Measurements from ENCODE around the gene CSRP3.

GRCh38 chr11:19185036-19185435, 16.7 kb downstream of the CSRP3 start:
- no peak for TF ChIP-seq EZH2 (IDR thresholded peaks at IDR 0.05; ENCODE audit: low read depth, unreplicated experiment)
- TF ChIP-seq, protein P1, sequence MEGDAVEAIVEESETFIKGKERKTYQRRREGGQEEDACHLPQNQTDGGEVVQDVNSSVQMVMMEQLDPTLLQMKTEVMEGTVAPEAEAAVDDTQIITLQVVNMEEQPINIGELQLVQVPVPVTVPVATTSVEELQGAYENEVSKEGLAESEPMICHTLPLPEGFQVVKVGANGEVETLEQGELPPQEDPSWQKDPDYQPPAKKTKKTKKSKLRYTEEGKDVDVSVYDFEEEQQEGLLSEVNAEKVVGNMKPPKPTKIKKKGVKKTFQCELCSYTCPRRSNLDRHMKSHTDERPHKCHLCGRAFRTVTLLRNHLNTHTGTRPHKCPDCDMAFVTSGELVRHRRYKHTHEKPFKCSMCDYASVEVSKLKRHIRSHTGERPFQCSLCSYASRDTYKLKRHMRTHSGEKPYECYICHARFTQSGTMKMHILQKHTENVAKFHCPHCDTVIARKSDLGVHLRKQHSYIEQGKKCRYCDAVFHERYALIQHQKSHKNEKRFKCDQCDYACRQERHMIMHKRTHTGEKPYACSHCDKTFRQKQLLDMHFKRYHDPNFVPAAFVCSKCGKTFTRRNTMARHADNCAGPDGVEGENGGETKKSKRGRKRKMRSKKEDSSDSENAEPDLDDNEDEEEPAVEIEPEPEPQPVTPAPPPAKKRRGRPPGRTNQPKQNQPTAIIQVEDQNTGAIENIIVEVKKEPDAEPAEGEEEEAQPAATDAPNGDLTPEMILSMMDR (conservative IDR thresholded peaks at IDR 0.05; ENCODE audit: low read depth in 2 of 2), result no peak
- TF ChIP-seq, protein P2, sequence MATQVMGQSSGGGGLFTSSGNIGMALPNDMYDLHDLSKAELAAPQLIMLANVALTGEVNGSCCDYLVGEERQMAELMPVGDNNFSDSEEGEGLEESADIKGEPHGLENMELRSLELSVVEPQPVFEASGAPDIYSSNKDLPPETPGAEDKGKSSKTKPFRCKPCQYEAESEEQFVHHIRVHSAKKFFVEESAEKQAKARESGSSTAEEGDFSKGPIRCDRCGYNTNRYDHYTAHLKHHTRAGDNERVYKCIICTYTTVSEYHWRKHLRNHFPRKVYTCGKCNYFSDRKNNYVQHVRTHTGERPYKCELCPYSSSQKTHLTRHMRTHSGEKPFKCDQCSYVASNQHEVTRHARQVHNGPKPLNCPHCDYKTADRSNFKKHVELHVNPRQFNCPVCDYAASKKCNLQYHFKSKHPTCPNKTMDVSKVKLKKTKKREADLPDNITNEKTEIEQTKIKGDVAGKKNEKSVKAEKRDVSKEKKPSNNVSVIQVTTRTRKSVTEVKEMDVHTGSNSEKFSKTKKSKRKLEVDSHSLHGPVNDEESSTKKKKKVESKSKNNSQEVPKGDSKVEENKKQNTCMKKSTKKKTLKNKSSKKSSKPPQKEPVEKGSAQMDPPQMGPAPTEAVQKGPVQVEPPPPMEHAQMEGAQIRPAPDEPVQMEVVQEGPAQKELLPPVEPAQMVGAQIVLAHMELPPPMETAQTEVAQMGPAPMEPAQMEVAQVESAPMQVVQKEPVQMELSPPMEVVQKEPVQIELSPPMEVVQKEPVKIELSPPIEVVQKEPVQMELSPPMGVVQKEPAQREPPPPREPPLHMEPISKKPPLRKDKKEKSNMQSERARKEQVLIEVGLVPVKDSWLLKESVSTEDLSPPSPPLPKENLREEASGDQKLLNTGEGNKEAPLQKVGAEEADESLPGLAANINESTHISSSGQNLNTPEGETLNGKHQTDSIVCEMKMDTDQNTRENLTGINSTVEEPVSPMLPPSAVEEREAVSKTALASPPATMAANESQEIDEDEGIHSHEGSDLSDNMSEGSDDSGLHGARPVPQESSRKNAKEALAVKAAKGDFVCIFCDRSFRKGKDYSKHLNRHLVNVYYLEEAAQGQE (IDR thresholded peaks at IDR 0.05; ENCODE audit: unreplicated experiment), result no peak
- no peak for TF ChIP-seq POLR2AphosphoS5 (IDR thresholded peaks at IDR 0.05; ENCODE audit: low read depth)
- no peak for TF ChIP-seq EZH2phosphoT487 (IDR thresholded peaks at IDR 0.05; ENCODE audit: unreplicated experiment)
- TF ChIP-seq NANOG (IDR thresholded peaks at IDR 0.05; ENCODE audit: borderline replicate concordance), result no peak
- no peak for TF ChIP-seq ZNF331 (CRISPR knock-in tag; IDR thresholded peaks at IDR 0.05; ENCODE audit: low read depth)
- no peak for TF ChIP-seq JUNB (IDR thresholded peaks at IDR 0.05; ENCODE audit: unreplicated experiment)
- no peak for TF ChIP-seq CREB1 (CRISPR knock-in tag; IDR thresholded peaks at IDR 0.05; ENCODE audit: low read depth)
- TF ChIP-seq, protein P3, sequence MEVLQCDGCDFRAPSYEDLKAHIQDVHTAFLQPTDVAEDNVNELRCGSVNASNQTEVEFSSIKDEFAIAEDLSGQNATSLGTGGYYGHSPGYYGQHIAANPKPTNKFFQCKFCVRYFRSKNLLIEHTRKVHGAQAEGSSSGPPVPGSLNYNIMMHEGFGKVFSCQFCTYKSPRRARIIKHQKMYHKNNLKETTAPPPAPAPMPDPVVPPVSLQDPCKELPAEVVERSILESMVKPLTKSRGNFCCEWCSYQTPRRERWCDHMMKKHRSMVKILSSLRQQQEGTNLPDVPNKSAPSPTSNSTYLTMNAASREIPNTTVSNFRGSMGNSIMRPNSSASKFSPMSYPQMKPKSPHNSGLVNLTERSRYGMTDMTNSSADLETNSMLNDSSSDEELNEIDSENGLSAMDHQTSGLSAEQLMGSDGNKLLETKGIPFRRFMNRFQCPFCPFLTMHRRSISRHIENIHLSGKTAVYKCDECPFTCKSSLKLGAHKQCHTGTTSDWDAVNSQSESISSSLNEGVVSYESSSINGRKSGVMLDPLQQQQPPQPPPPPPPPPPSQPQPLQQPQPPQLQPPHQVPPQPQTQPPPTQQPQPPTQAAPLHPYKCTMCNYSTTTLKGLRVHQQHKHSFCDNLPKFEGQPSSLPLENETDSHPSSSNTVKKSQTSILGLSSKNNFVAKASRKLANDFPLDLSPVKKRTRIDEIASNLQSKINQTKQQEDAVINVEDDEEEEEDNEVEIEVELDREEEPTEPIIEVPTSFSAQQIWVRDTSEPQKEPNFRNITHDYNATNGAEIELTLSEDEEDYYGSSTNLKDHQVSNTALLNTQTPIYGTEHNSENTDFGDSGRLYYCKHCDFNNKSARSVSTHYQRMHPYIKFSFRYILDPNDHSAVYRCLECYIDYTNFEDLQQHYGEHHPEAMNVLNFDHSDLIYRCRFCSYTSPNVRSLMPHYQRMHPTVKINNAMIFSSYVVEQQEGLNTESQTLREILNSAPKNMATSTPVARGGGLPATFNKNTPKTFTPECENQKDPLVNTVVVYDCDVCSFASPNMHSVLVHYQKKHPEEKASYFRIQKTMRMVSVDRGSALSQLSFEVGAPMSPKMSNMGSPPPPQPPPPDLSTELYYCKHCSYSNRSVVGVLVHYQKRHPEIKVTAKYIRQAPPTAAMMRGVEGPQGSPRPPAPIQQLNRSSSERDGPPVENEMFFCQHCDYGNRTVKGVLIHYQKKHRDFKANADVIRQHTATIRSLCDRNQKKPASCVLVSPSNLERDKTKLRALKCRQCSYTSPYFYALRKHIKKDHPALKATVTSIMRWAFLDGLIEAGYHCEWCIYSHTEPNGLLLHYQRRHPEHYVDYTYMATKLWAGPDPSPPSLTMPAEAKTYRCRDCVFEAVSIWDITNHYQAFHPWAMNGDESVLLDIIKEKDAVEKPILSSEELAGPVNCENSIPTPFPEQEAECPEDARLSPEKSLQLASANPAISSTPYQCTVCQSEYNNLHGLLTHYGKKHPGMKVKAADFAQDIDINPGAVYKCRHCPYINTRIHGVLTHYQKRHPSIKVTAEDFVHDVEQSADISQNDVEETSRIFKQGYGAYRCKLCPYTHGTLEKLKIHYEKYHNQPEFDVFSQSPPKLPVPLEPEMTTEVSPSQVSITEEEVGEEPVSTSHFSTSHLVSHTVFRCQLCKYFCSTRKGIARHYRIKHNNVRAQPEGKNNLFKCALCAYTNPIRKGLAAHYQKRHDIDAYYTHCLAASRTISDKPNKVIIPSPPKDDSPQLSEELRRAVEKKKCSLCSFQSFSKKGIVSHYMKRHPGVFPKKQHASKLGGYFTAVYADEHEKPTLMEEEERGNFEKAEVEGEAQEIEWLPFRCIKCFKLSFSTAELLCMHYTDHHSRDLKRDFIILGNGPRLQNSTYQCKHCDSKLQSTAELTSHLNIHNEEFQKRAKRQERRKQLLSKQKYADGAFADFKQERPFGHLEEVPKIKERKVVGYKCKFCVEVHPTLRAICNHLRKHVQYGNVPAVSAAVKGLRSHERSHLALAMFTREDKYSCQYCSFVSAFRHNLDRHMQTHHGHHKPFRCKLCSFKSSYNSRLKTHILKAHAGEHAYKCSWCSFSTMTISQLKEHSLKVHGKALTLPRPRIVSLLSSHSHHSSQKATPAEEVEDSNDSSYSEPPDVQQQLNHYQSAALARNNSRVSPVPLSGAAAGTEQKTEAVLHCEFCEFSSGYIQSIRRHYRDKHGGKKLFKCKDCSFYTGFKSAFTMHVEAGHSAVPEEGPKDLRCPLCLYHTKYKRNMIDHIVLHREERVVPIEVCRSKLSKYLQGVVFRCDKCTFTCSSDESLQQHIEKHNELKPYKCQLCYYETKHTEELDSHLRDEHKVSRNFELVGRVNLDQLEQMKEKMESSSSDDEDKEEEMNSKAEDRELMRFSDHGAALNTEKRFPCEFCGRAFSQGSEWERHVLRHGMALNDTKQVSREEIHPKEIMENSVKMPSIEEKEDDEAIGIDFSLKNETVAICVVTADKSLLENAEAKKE (CRISPR knock-in tag; IDR thresholded peaks at IDR 0.05), result no peak
